HCT116 (cell line): ENCODE measurements around the gene SLC37A3.

Source experiments
- CTCF ChIP-seq, 3 experiments: fragments of 200-600 bp in 1 of 3; sonication (generic) in 1 of 3; IDR thresholded peaks in 2 of 3; conservative IDR thresholded peaks in 1 of 3; 2 replicates each; pipeline ENCODE4 v1.5.1; 2012 to 2017; ENCODE audit warnings: low read depth in 2 of 3, low read length in 2 of 3, antibody characterized with exemption in 1 of 3, borderline replicate concordance in 1 of 3, control low read depth in 1 of 3, mild to moderate bottlenecking in 1 of 3, mixed read lengths in 1 of 3, mixed run types in 1 of 3, moderate library complexity in 1 of 3; ENCODE audit not compliant: insufficient read depth in 1 of 3
- MAX ChIP-seq: IDR thresholded peaks from 2 replicates; pipeline ENCODE4 v1.6.1; 2012
- POLR2A ChIP-seq: IDR thresholded peaks from 2 replicates; pipeline ENCODE4 v1.7.0; 2011; ENCODE audit warnings: borderline replicate concordance; ENCODE audit not compliant: insufficient read depth, insufficient read length; ENCODE audit errors: extremely low read depth
- RAD21 ChIP-seq: IDR thresholded peaks from 2 replicates; pipeline ENCODE4 v1.6.1; 2012; ENCODE audit warnings: low read depth, mild to moderate bottlenecking

GRCh38 chr7:140314573-140315480 lies 83.5 kb downstream of the SLC37A3 start:
- no peak for TF ChIP-seq RAD21
- no peak for TF ChIP-seq MAX
- TF ChIP-seq POLR2A = no peak
- no peak for TF ChIP-seq CTCF (IDR thresholded peaks at IDR 0.05 in 2 of 3, conservative IDR thresholded peaks at IDR 0.05 in 1 of 3; ENCODE audit: borderline replicate concordance in 1 of 3, insufficient read depth in 1 of 3, low read depth in 2 of 3, low read length in 2 of 3)
